Mammary epithelial cell (primary cell): ENCODE results near the gene PMFBP1.

ENCODE experiments used
- CTCF ChIP-seq, 2 donors: IDR thresholded peaks in 1 of 2; conservative IDR thresholded peaks in 1 of 2; 2 replicates each; pipeline ENCODE4 v1.5.1; 2011 to 2012; ENCODE audit warnings: inconsistent platforms in 2 of 2, low read length in 2 of 2, mild to moderate bottlenecking in 2 of 2, control low read depth in 1 of 2, low read depth in 1 of 2; ENCODE audit not compliant: insufficient read depth in 1 of 2; ENCODE audit errors: extremely low read depth in 1 of 2
- EZH2 ChIP-seq: IDR thresholded peaks from 2 replicates; pipeline ENCODE4 v1.6.1; 2012; ENCODE audit warnings: low read length, inconsistent platforms, borderline replicate concordance

- TF ChIP-seq EZH2 (no peak), CTCF (conservative IDR thresholded peaks at IDR 0.05 in 1 of 2, IDR thresholded peaks at IDR 0.05 in 1 of 2; ENCODE audit: extremely low read depth in 1 of 2, insufficient read depth in 1 of 2, low read depth in 1 of 2, low read length in 2 of 2) (no peak)
Observed at GRCh38 chr16:72203401-72203800, 31.4 kb upstream of the PMFBP1 start.
